Trophoblast cell (in vitro differentiated cells and primary cell): ENCODE measurements around the gene CDK2AP2.

Experiments used
- DNase-seq, 2 donors: peaks; one replicate each; pipeline ENCODE4 v3.0.0-alpha.2; 2016
- H2AFZ ChIP-seq: 2 replicates; pipeline ENCODE4 v1.6.1; 2013; ENCODE audit warnings: low read length, moderate library complexity, mild to moderate bottlenecking; ENCODE audit not compliant: insufficient read depth, poor library complexity
- H2AK5ac ChIP-seq: 2 replicates; pipeline ENCODE4 v1.6.1; 2013; ENCODE audit warnings: mild to moderate bottlenecking, low read length
- H2BK120ac ChIP-seq: 2 replicates; pipeline ENCODE4 v1.6.1; 2013; ENCODE audit warnings: low read length, mild to moderate bottlenecking, moderate library complexity; ENCODE audit not compliant: insufficient read depth, poor library complexity
- H2BK12ac ChIP-seq: 2 replicates; pipeline ENCODE4 v1.6.1; 2013; ENCODE audit warnings: mild to moderate bottlenecking, low read length, moderate library complexity
- H2BK5ac ChIP-seq: 2 replicates; pipeline ENCODE4 v1.6.1; 2013; ENCODE audit warnings: low read length, low read depth, moderate library complexity, mild to moderate bottlenecking; ENCODE audit not compliant: poor library complexity
- H3K14ac ChIP-seq: 2 replicates; pipeline ENCODE4 v1.6.1; 2013; ENCODE audit warnings: mild to moderate bottlenecking, low read length
- H3K18ac ChIP-seq: 2 replicates; pipeline ENCODE4 v1.6.1; 2013; ENCODE audit warnings: mild to moderate bottlenecking, low read length
- H3K23ac ChIP-seq: 2 replicates; pipeline ENCODE4 v1.6.1; 2013; ENCODE audit warnings: low read length
- H3K27ac ChIP-seq: 2 replicates; pipeline ENCODE4 v1.5.1; 2013; ENCODE audit warnings: low read depth, mild to moderate bottlenecking, inconsistent platforms, low read length, moderate library complexity
- H3K27me3 ChIP-seq: 2 replicates; pipeline ENCODE4 v1.6.1; 2013; ENCODE audit warnings: inconsistent platforms, mild to moderate bottlenecking, low read length, moderate library complexity; ENCODE audit not compliant: insufficient read depth
- H3K36me3 ChIP-seq, 2 experiments: 1 replicate in 1 of 2; 2 replicates in 1 of 2; pipeline ENCODE4 v1.6.1; 2013; ENCODE audit warnings: low read length in 2 of 2, mild to moderate bottlenecking in 2 of 2, moderate library complexity in 1 of 2; ENCODE audit not compliant: insufficient read depth in 2 of 2, control insufficient read depth in 1 of 2
- H3K4ac ChIP-seq: 2 replicates; pipeline ENCODE4 v1.6.1; 2013; ENCODE audit warnings: low read depth, mild to moderate bottlenecking, low read length, moderate library complexity
- H3K4me1 ChIP-seq, 2 experiments: 1 replicate in 1 of 2; 2 replicates in 1 of 2; pipeline ENCODE4 v1.6.1; 2013; ENCODE audit warnings: low read length in 2 of 2, mild to moderate bottlenecking in 2 of 2, moderate library complexity in 1 of 2; ENCODE audit not compliant: insufficient read depth in 2 of 2, control insufficient read depth in 1 of 2
- H3K4me2 ChIP-seq: 2 replicates; pipeline ENCODE4 v1.6.1; 2013; ENCODE audit warnings: inconsistent platforms, mild to moderate bottlenecking, low read length, moderate library complexity
- H3K4me3 ChIP-seq: 2 replicates; pipeline ENCODE4 v1.5.1; 2013; ENCODE audit warnings: mild to moderate bottlenecking, low read depth, low read length, inconsistent platforms
- H3K79me1 ChIP-seq: one replicate; pipeline ENCODE4 v1.6.1; 2013; ENCODE audit warnings: low read length
- H3K79me2 ChIP-seq: 2 replicates; pipeline ENCODE4 v1.6.1; 2013; ENCODE audit warnings: low read length, mild to moderate bottlenecking; ENCODE audit not compliant: control insufficient read depth, insufficient read depth, poor library complexity
- H3K9ac ChIP-seq: 2 replicates; pipeline ENCODE4 v1.6.1; 2013; ENCODE audit warnings: mild to moderate bottlenecking, low read length
- H3K9me3 ChIP-seq: 2 replicates; pipeline ENCODE4 v1.6.1; 2013; ENCODE audit warnings: low read depth, mild to moderate bottlenecking, control low read depth, inconsistent platforms, low read length; ENCODE audit not compliant: insufficient read depth
- H4K12ac ChIP-seq: 2 replicates; pipeline ENCODE4 v1.6.1; 2013; ENCODE audit warnings: low read depth, mild to moderate bottlenecking, low read length, moderate library complexity
- H4K8ac ChIP-seq: 2 replicates; pipeline ENCODE4 v1.6.1; 2013; ENCODE audit warnings: low read depth, mild to moderate bottlenecking, low read length, moderate library complexity
- H4K91ac ChIP-seq: one replicate; pipeline ENCODE4 v1.6.1; 2013; ENCODE audit warnings: low read depth, mild to moderate bottlenecking, low read length, moderate library complexity
- WGBS: extraction: QIAGEN DNeasy Blood & Tissue Kit; methylation state at CpG from one replicate; pipeline ENCODE4 v1.1.7; 2013; ENCODE audit warnings: missing lambda C conversion rate; ENCODE audit not compliant: insufficient read length, insufficient coverage; ENCODE audit errors: extremely low coverage; 5-methylcytosine and 5-hydroxymethylcytosine counted together

CDK2AP2 gene

GRCh38 chr11:67496113-67496512, 11.8 kb downstream of the CDK2AP2 start:
- Histone ChIP-seq H3K9ac (no peak overlapping the region), H4K8ac (no peak overlapping the region), H2BK5ac (no peak overlapping the region), H3K4me2 (no peak overlapping the region), H3K27me3 (no peaks in the 10 kb centered on the region), H3K14ac (no peak overlapping the region), H4K91ac (no peak overlapping the region), H2AFZ (no peak overlapping the region), H3K79me1 (no peaks in the 10 kb centered on the region), H3K4me3 (no peak overlapping the region), H2AK5ac (no peak overlapping the region), H2BK120ac (no peak overlapping the region), H3K4me1 (no peaks in the 10 kb centered on the region), H3K27ac (no peak overlapping the region), H3K36me3 (peaks cover 88 to 91% of the 10 kb centered on the region in 2 experiments), H3K9me3 (no peaks in the 10 kb centered on the region), H3K79me2 (no peaks in the 10 kb centered on the region), H3K18ac (no peak overlapping the region), H2BK12ac (no peak overlapping the region), H4K12ac (no peak overlapping the region), H3K4ac (no peak overlapping the region), H3K23ac (no peak overlapping the region)
- no CpG with 5 or more reads among the region's 12 CpGs for WGBS
- DNase-seq: no peak

- Histone ChIP-seq H3K36me3 (peaks cover 93 to 96% of the 10 kb centered on the region in 2 experiments), H3K9me3 (no peaks in the 10 kb centered on the region), H3K4ac (no peak overlapping the region), H3K79me2 (no peaks in the 10 kb centered on the region), H2BK5ac (no peak overlapping the region), H3K27ac (no peak overlapping the region), H3K23ac (no peak overlapping the region), H2BK120ac (no peak overlapping the region), H3K18ac (no peak overlapping the region), H3K4me2 (no peak overlapping the region), H2AFZ (no peak overlapping the region), H2BK12ac (no peak overlapping the region), H3K9ac (no peak overlapping the region), H3K14ac (no peak overlapping the region), H2AK5ac (no peak overlapping the region), H3K79me1 (no peaks in the 10 kb centered on the region), H4K91ac (no peak overlapping the region), H3K4me1 (no peaks in the 10 kb centered on the region), H3K27me3 (no peaks in the 10 kb centered on the region), H3K4me3 (no peak overlapping the region), H4K12ac (no peak overlapping the region), H4K8ac (no peak overlapping the region)
- DNase-seq: no peak
- no CpG with 5 or more reads among the region's 16 CpGs for WGBS
Measured at GRCh38 chr11:67495234-67496005, 12.5 kb downstream of the CDK2AP2 start.

- Histone ChIP-seq H3K27ac (no peak overlapping the region), H3K23ac (no peak overlapping the region), H4K91ac (no peak overlapping the region), H3K79me2 (no peaks in the 10 kb centered on the region), H2BK5ac (no peak overlapping the region), H3K4ac (no peak overlapping the region), H2AK5ac (no peak overlapping the region), H3K9ac (no peak overlapping the region), H2BK12ac (no peak overlapping the region), H3K27me3 (no peaks in the 10 kb centered on the region), H3K4me3 (no peak overlapping the region), H3K4me1 (no peaks in the 10 kb centered on the region), H3K4me2 (no peak overlapping the region), H3K18ac (no peak overlapping the region), H2AFZ (no peak overlapping the region), H3K14ac (no peak overlapping the region), H4K8ac (no peak overlapping the region), H3K9me3 (no peaks in the 10 kb centered on the region), H3K79me1 (no peaks in the 10 kb centered on the region), H3K36me3 (peaks cover 93 to 95% of the 10 kb centered on the region in 2 experiments), H2BK120ac (no peak overlapping the region), H4K12ac (no peak overlapping the region)
- WGBS: no CpG with 5 or more reads among the region's 59 CpGs
- DNase-seq: no peak
Measured at GRCh38 chr11:67494371-67495233, 13.4 kb downstream of the CDK2AP2 start.

GRCh38 chr11:67493548-67494370, 14.2 kb downstream of the CDK2AP2 start:
- Histone ChIP-seq H3K4me2 (no peak overlapping the region), H3K79me2 (no peaks in the 10 kb centered on the region), H3K23ac (no peak overlapping the region), H3K4me3 (no peak overlapping the region), H3K79me1 (no peaks in the 10 kb centered on the region), H2BK12ac (no peak overlapping the region), H3K14ac (no peak overlapping the region), H2AFZ (no peak overlapping the region), H2BK120ac (no peak overlapping the region), H3K27ac (no peak overlapping the region), H3K9ac (no peak overlapping the region), H4K91ac (no peak overlapping the region), H4K8ac (no peak overlapping the region), H3K36me3 (peaks cover 94 to 96% of the 10 kb centered on the region in 2 experiments), H3K9me3 (no peaks in the 10 kb centered on the region), H4K12ac (no peak overlapping the region), H3K4ac (no peak overlapping the region), H3K4me1 (no peaks in the 10 kb centered on the region), H3K27me3 (no peaks in the 10 kb centered on the region), H3K18ac (no peak overlapping the region), H2AK5ac (no peak overlapping the region), H2BK5ac (no peak overlapping the region)
- no CpG with 5 or more reads among the region's 65 CpGs for WGBS
- no peak for DNase-seq
